Activated T-cell treated with anti-CD3 and anti-CD28 coated beads, Interleukin-2, amount 50 U/mL, for 24 hours (primary cell): ENCODE results near the gene ARHGAP12.
"Not testable (repeated sequence)": the region's sequence is repeated elsewhere in the genome, so short reads cannot be mapped to it uniquely, and the experiment has no call there.

Experiments used
- DNase-seq: peaks from one replicate; pipeline ENCODE4 v3.0.0-alpha.2; 2020
- H3K27ac Mint-ChIP-seq: 2 replicates; pipeline ENCODE4 v1.8.0; 2020; ENCODE audit warnings: mild to moderate bottlenecking, mixed read lengths
- H3K27me3 Mint-ChIP-seq: 2 replicates; pipeline ENCODE4 v1.8.0; 2020; ENCODE audit warnings: mixed read lengths
- H3K36me3 Mint-ChIP-seq: 2 replicates; pipeline ENCODE4 v1.8.0; 2020; ENCODE audit warnings: low read depth, mixed read lengths
- H3K4me1 Mint-ChIP-seq: 2 replicates; pipeline ENCODE4 v1.8.0; 2020; ENCODE audit warnings: low read depth, mixed read lengths
- H3K4me3 Mint-ChIP-seq: 2 replicates; pipeline ENCODE4 v1.8.0; 2020; ENCODE audit warnings: mild to moderate bottlenecking, moderate library complexity, mixed read lengths
- H3K9me3 Mint-ChIP-seq: 2 replicates; pipeline ENCODE4 v1.8.0; 2020; ENCODE audit warnings: mixed read lengths

ARHGAP12 gene

GRCh38 chr10:31895722-31896121 lies 32.9 kb downstream of the ARHGAP12 start:
- peaks cover 27% of the 10 kb centered on the region for H3K36me3 Mint-ChIP-seq
- not testable (repeated sequence) for H3K4me3 Mint-ChIP-seq, H3K27me3 Mint-ChIP-seq, DNase-seq, H3K27ac Mint-ChIP-seq, H3K9me3 Mint-ChIP-seq
- peaks cover 60% of the 10 kb centered on the region for H3K4me1 Mint-ChIP-seq

- Mint-ChIP-seq H3K36me3 (peaks cover 10% of the 10 kb centered on the region), H3K27ac (no peak overlapping the region)
These were observed 40.2 kb downstream of the ARHGAP12 start for GRCh38 chr10:31888442-31888841.

GRCh38 chr10:31887850-31888249 lies 40.8 kb downstream of the ARHGAP12 start:
- Mint-ChIP-seq H3K36me3 (peaks cover 8% of the 10 kb centered on the region), H3K27ac (no peak overlapping the region), H3K9me3 (no peaks in the 10 kb centered on the region), H3K4me3 (no peak overlapping the region), H3K4me1 (peaks cover 39% of the 10 kb centered on the region), H3K27me3 (no peaks in the 10 kb centered on the region)
- DNase-seq: no peak

More at GRCh38 chr10:31888442-31888841, 40.2 kb downstream of the ARHGAP12 start:
- H3K4me3 Mint-ChIP-seq: no peak overlapping the region
- DNase-seq: no peak
- H3K9me3 Mint-ChIP-seq: no peaks in the 10 kb centered on the region
- peaks cover 41% of the 10 kb centered on the region for H3K4me1 Mint-ChIP-seq
- no peaks in the 10 kb centered on the region for H3K27me3 Mint-ChIP-seq

- H3K36me3 Mint-ChIP-seq: peaks cover 8% of the 10 kb centered on the region
- H3K9me3 Mint-ChIP-seq: no peaks in the 10 kb centered on the region
- H3K27ac Mint-ChIP-seq: no peak overlapping the region
- no peak overlapping the region for H3K4me3 Mint-ChIP-seq
- H3K27me3 Mint-ChIP-seq: no peaks in the 10 kb centered on the region
- DNase-seq: no peak
- H3K4me1 Mint-ChIP-seq: peaks cover 32% of the 10 kb centered on the region
These were observed 41.7 kb downstream of the ARHGAP12 start for GRCh38 chr10:31886885-31887284.

GRCh38 chr10:31885971-31886370 lies 42.7 kb downstream of the ARHGAP12 start:
- no peak overlapping the region for H3K27ac Mint-ChIP-seq
- peaks cover 27% of the 10 kb centered on the region for H3K4me1 Mint-ChIP-seq
- no peak overlapping the region for H3K4me3 Mint-ChIP-seq
- no peaks in the 10 kb centered on the region for H3K27me3 Mint-ChIP-seq
- DNase-seq: no peak
- no peaks in the 10 kb centered on the region for H3K9me3 Mint-ChIP-seq
- H3K36me3 Mint-ChIP-seq: peaks cover 6% of the 10 kb centered on the region

GRCh38 chr10:31884386-31884785 lies 44.2 kb downstream of the ARHGAP12 start:
- peaks cover 27% of the 10 kb centered on the region for H3K4me1 Mint-ChIP-seq
- no peak for DNase-seq
- H3K27ac Mint-ChIP-seq: no peak overlapping the region
- H3K4me3 Mint-ChIP-seq: no peak overlapping the region
- H3K36me3 Mint-ChIP-seq: peaks cover 6% of the 10 kb centered on the region
- no peaks in the 10 kb centered on the region for H3K9me3 Mint-ChIP-seq
- no peaks in the 10 kb centered on the region for H3K27me3 Mint-ChIP-seq

- Mint-ChIP-seq H3K27ac (no peak overlapping the region), H3K27me3 (no peaks in the 10 kb centered on the region), H3K36me3 (peaks cover 6% of the 10 kb centered on the region), H3K9me3 (no peaks in the 10 kb centered on the region), H3K4me1 (peaks cover 26% of the 10 kb centered on the region), H3K4me3 (no peak overlapping the region)
- no peak for DNase-seq
These were observed 45.2 kb downstream of the ARHGAP12 start for GRCh38 chr10:31883397-31883796.

GRCh38 chr10:31878486-31878885 lies 50.1 kb downstream of the ARHGAP12 start:
- H3K9me3 Mint-ChIP-seq: no peaks in the 10 kb centered on the region
- no peaks in the 10 kb centered on the region for H3K27me3 Mint-ChIP-seq
- H3K4me1 Mint-ChIP-seq: peaks cover 37% of the 10 kb centered on the region
- no peaks in the 10 kb centered on the region for H3K36me3 Mint-ChIP-seq
- H3K27ac Mint-ChIP-seq: no peak overlapping the region
- H3K4me3 Mint-ChIP-seq: no peak overlapping the region
- no peak for DNase-seq

GRCh38 chr10:31876652-31877352 lies 51.8 kb downstream of the ARHGAP12 start:
- Mint-ChIP-seq H3K4me3 (no peak overlapping the region), H3K9me3 (no peaks in the 10 kb centered on the region), H3K36me3 (no peaks in the 10 kb centered on the region), H3K4me1 (peaks cover 35% of the 10 kb centered on the region), H3K27ac (no peak overlapping the region), H3K27me3 (no peaks in the 10 kb centered on the region)
- DNase-seq: no peak

- no peaks in the 10 kb centered on the region for H3K9me3 Mint-ChIP-seq
- DNase-seq: no peak
- peaks cover 34% of the 10 kb centered on the region for H3K4me1 Mint-ChIP-seq
- no peaks in the 10 kb centered on the region for H3K27me3 Mint-ChIP-seq
- no peak overlapping the region for H3K27ac Mint-ChIP-seq
- H3K36me3 Mint-ChIP-seq: no peaks in the 10 kb centered on the region
- no peak overlapping the region for H3K4me3 Mint-ChIP-seq
These were observed 53.0 kb downstream of the ARHGAP12 start for GRCh38 chr10:31875608-31876007.

GRCh38 chr10:31873724-31874123 lies 54.9 kb downstream of the ARHGAP12 start:
- no peak overlapping the region for H3K27ac Mint-ChIP-seq
- DNase-seq: no peak
- no peak overlapping the region for H3K4me3 Mint-ChIP-seq
- H3K9me3 Mint-ChIP-seq: no peaks in the 10 kb centered on the region
- peaks cover 31% of the 10 kb centered on the region for H3K4me1 Mint-ChIP-seq
- H3K36me3 Mint-ChIP-seq: no peaks in the 10 kb centered on the region
- no peaks in the 10 kb centered on the region for H3K27me3 Mint-ChIP-seq

GRCh38 chr10:31871266-31872065 lies 57.2 kb downstream of the ARHGAP12 start:
- H3K4me1 Mint-ChIP-seq: peaks cover 19% of the 10 kb centered on the region
- H3K4me3 Mint-ChIP-seq: no peak overlapping the region
- no peak for DNase-seq
- no peaks in the 10 kb centered on the region for H3K27me3 Mint-ChIP-seq
- H3K9me3 Mint-ChIP-seq: no peaks in the 10 kb centered on the region
- H3K27ac Mint-ChIP-seq: no peak overlapping the region
- H3K36me3 Mint-ChIP-seq: no peaks in the 10 kb centered on the region

GRCh38 chr10:31867646-31868045 lies 61.0 kb downstream of the ARHGAP12 start:
- no peaks in the 10 kb centered on the region for H3K27me3 Mint-ChIP-seq
- no peak overlapping the region for H3K27ac Mint-ChIP-seq
- peaks cover 19% of the 10 kb centered on the region for H3K4me1 Mint-ChIP-seq
- H3K4me3 Mint-ChIP-seq: no peak overlapping the region
- H3K9me3 Mint-ChIP-seq: no peaks in the 10 kb centered on the region
- no peak for DNase-seq
- no peaks in the 10 kb centered on the region for H3K36me3 Mint-ChIP-seq

GRCh38 chr10:31866118-31866670 lies 62.4 kb downstream of the ARHGAP12 start:
- Mint-ChIP-seq H3K36me3 (peaks cover 3% of the 10 kb centered on the region), H3K27ac (peak overlapping the region; percentile 56), H3K9me3 (no peaks in the 10 kb centered on the region), H3K27me3 (no peaks in the 10 kb centered on the region), H3K4me1 (peaks cover 23% of the 10 kb centered on the region), H3K4me3 (no peak overlapping the region)
- DNase-seq: no peak
